Measurements from ENCODE around the gene RABEPK.

Gene RABEPK

GRCh38 chr9:125241863-125242739 is 41.8 kb downstream of the RABEPK start:
- peaks cover 35% of the 10 kb centered on the region for H3K36me3 ChIP-seq
- DNase-seq: no peak

GRCh38 chr9:125243792-125244260 is 43.5 kb downstream of the RABEPK start:
- DNase-seq: no peak
- TF ChIP-seq CTCF (IDR thresholded peaks at IDR 0.05; ENCODE audit: low read depth, low read length): no peak
- peaks cover 18% of the 10 kb centered on the region for H3K36me3 ChIP-seq

More at GRCh38 chr9:125241863-125242739, 41.8 kb downstream of the RABEPK start:
- no peaks in the 10 kb centered on the region for H3K4me1 ChIP-seq
- no peaks in the 10 kb centered on the region for H3K27me3 ChIP-seq
- H3K4me3 ChIP-seq (ENCODE audit: low read depth, low read length): peak overlapping the region; percentile 93
- no peaks in the 10 kb centered on the region for H3K9me3 ChIP-seq
- TF ChIP-seq CTCF (IDR thresholded peaks at IDR 0.05; ENCODE audit: low read depth, low read length): no peak

GRCh38 chr9:125246261-125246667 is 45.9 kb downstream of the RABEPK start:
- no peak for DNase-seq
- Histone ChIP-seq H3K27me3 (no peaks in the 10 kb centered on the region), H3K36me3 (no peaks in the 10 kb centered on the region), H3K9me3 (no peaks in the 10 kb centered on the region), H3K4me1 (no peaks in the 10 kb centered on the region), H3K4me3 (ENCODE audit: low read depth, low read length) (no peak overlapping the region)
- TF ChIP-seq CTCF (IDR thresholded peaks at IDR 0.05; ENCODE audit: low read depth, low read length): no peak

More at GRCh38 chr9:125243792-125244260, 43.5 kb downstream of the RABEPK start:
- no peaks in the 10 kb centered on the region for H3K9me3 ChIP-seq
- no peaks in the 10 kb centered on the region for H3K27me3 ChIP-seq
- H3K4me3 ChIP-seq (ENCODE audit: low read depth, low read length): no peak overlapping the region
- no peaks in the 10 kb centered on the region for H3K4me1 ChIP-seq

GRCh38 chr9:125254231-125254630 is 53.9 kb downstream of the RABEPK start:
- TF ChIP-seq CTCF (IDR thresholded peaks at IDR 0.05; ENCODE audit: low read depth, low read length): no peak
- H3K36me3 ChIP-seq: no peaks in the 10 kb centered on the region
- no peaks in the 10 kb centered on the region for H3K4me1 ChIP-seq
- H3K9me3 ChIP-seq: no peaks in the 10 kb centered on the region
- no peak overlapping the region for H3K4me3 ChIP-seq (ENCODE audit: low read depth, low read length)
- no peak for DNase-seq
- H3K27me3 ChIP-seq: no peaks in the 10 kb centered on the region

GRCh38 chr9:125255781-125256391 is 55.5 kb downstream of the RABEPK start:
- Histone ChIP-seq H3K4me1 (no peaks in the 10 kb centered on the region), H3K9me3 (no peaks in the 10 kb centered on the region), H3K27me3 (no peaks in the 10 kb centered on the region), H3K4me3 (ENCODE audit: low read depth, low read length) (no peak overlapping the region), H3K36me3 (no peaks in the 10 kb centered on the region)
- peak; percentile 63 for TF ChIP-seq CTCF (IDR thresholded peaks at IDR 0.05; ENCODE audit: low read depth, low read length)
- DNase-seq: peak; percentile 53
